GM12872 (cell line): ENCODE results near the gene STEAP3.

Experiments
- CTCF ChIP-seq: IDR thresholded peaks from 3 replicates; pipeline ENCODE4 v1.5.1; 2011; ENCODE audit warnings: low read depth, mild to moderate bottlenecking, low read length, moderate library complexity; ENCODE audit not compliant: insufficient read depth

Gene STEAP3

GRCh38 chr2:119276864-119277263 is 53.2 kb downstream of the STEAP3 start:
- TF ChIP-seq CTCF = no peak

GRCh38 chr2:119278946-119279345 is 55.3 kb downstream of the STEAP3 start:
- TF ChIP-seq CTCF = no peak

GRCh38 chr2:119279666-119280065 is 56.0 kb downstream of the STEAP3 start:
- TF ChIP-seq CTCF = no peak

- no peak for TF ChIP-seq CTCF
Observed at GRCh38 chr2:119280680-119281079, 57.0 kb downstream of the STEAP3 start.

GRCh38 chr2:119282146-119282995 is 58.7 kb downstream of the STEAP3 start:
- no peak for TF ChIP-seq CTCF

- TF ChIP-seq CTCF = no peak
Observed at GRCh38 chr2:119282996-119283511, 59.4 kb downstream of the STEAP3 start.

GRCh38 chr2:119283873-119284331 is 60.3 kb downstream of the STEAP3 start:
- no peak for TF ChIP-seq CTCF
